ENCODE data around the gene CNPY1. TPM values are rescaled to one million over a fixed set of nuclear protein-coding genes. Genes with fewer than 3 reads are reported as not detected.

The CNPY1 gene
- total and polyA plus RNA-seq, 2 of the 8 experiments (the other 6 are each of a cell fraction or from before 2014, with no cell fraction given): not detected

DNA sequence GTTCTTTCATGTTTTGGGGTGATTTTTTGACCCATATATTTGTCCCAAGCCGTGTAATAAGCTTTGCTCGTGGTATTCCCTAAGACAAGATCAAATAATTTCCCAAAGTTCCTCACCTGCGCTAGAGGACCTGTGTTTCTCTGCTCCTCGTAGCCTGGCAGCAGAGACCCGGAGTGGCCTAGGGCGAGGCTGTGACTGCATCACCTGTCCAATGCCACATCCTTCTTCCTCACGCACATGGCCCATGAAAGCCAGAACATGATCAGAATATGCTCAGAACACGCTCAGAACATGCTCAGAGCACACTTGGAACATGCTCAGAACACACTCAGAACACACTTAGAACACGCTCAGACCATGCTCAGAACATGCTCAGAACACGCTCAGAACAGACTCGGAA is 64.6 kb downstream of the CNPY1 start:
- Histone ChIP-seq H4K91ac (replicated peaks; ENCODE audit: insufficient read length, low read length) (peak overlapping the region; percentile 29), H3K9ac (replicated peaks in 1 of 4; ENCODE audit: extremely low read depth in 1 of 4, low read depth in 3 of 4, low read length in 3 of 4) (no peak overlapping the region), H3K4me2 (ENCODE audit: insufficient read depth in 1 of 2, low read depth in 2 of 2, low read length in 2 of 2) (no peak overlapping the region), H3K27me3 (replicated peaks in 1 of 4; ENCODE audit: control insufficient read depth in 3 of 4, extremely low read depth in 1 of 4, insufficient read depth in 3 of 4, low read length in 3 of 4) (peaks cover 3 to 43% (median 30%) of the 10 kb centered on the region in 4 experiments), H3K4me3 (ENCODE audit: extremely low read depth in 1 of 4, insufficient read depth in 2 of 4, low read depth in 3 of 4, low read length in 4 of 4) (no peak overlapping the region; a peak in 1 of 8 replicates), H3K79me1 (ENCODE audit: low read depth, low read length) (no peaks in the 10 kb centered on the region), H4K8ac (ENCODE audit: extremely low read depth, insufficient read depth, low read length) (no peak overlapping the region), H3K27ac (ENCODE audit: low read depth, low read length) (no peak overlapping the region), H2AFZ (ENCODE audit: low read length) (no peak overlapping the region), H2BK20ac (ENCODE audit: low read length) (no peak overlapping the region), H2BK15ac (ENCODE audit: low read length) (0 out of 2 replicates have a peak overlapping the region, but pooled peaks have one; percentile 20), H3K79me2 (ENCODE audit: control insufficient read depth in 1 of 2, insufficient read depth in 2 of 2, low read length in 2 of 2) (no peaks in the 10 kb centered on the region), H2AK5ac (ENCODE audit: low read depth, low read length) (no peak overlapping the region), H3K4me1 (replicated peaks in 1 of 4; ENCODE audit: control insufficient read depth in 3 of 4, insufficient read depth in 4 of 4, low read length in 3 of 4) (peaks cover 0 to 6% (median 3%) of the 10 kb centered on the region in 4 experiments; a peak in 4 of 7 replicates), H3K56ac (replicated peaks; ENCODE audit: insufficient read length, low read depth, low read length) (no peak overlapping the region), H2BK5ac (ENCODE audit: low read depth, low read length) (no peak overlapping the region), H3K18ac (ENCODE audit: extremely low read depth, low read length) (no peak overlapping the region), H2BK12ac (ENCODE audit: low read depth, low read length) (no peak overlapping the region), H3K23ac (ENCODE audit: insufficient read length) (no peak overlapping the region), H3K4ac (replicated peaks; ENCODE audit: insufficient read length, low read depth, low read length) (no peak overlapping the region), H4K5ac (ENCODE audit: insufficient read length, low read depth, low read length) (no peak overlapping the region), H3K23me2 (ENCODE audit: low read depth, low read length) (no peaks in the 10 kb centered on the region), H3K36me3 (ENCODE audit: control insufficient read depth in 2 of 4, insufficient read depth in 4 of 4, low read length in 3 of 4) (no peaks in the 10 kb centered on the region; a peak in 1 of 8 replicates), H4K20me1 (replicated peaks in 1 of 2; ENCODE audit: control insufficient read depth in 1 of 2, insufficient read depth in 2 of 2, low read length in 2 of 2) (no peaks in the 10 kb centered on the region), H3K9me3 (ENCODE audit: insufficient read depth in 2 of 2, low read depth in 1 of 2, low read length in 1 of 2) (no peaks in the 10 kb centered on the region), H3K14ac (ENCODE audit: insufficient read length) (peak overlapping the region; percentile 85), H2BK120ac (replicated peaks; ENCODE audit: low read depth, low read length) (no peak overlapping the region)
- ChIA-PET CTCF (ENCODE audit: partially characterized antibody) (interaction anchor here (0.9 to 1.3 kb wide), 4 partner anchors 11 to 19 kb away, joined by 3 to 6 read pairs (median 3); no protein-coding TSS in a partner anchor), POLR2A (ENCODE audit: partially characterized antibody) (no interaction called here)
- FAIRE-seq: no peak
- TF ChIP-seq TAF1 (IDR thresholded peaks at IDR 0.05; ENCODE audit: low read depth, low read length) (no peak), EZH2 (IDR thresholded peaks at IDR 0.05; ENCODE audit: low read depth, low read length, severe bottlenecking) (no peak), SAP30 (IDR thresholded peaks at IDR 0.05; ENCODE audit: insufficient read depth, insufficient replicate concordance, low read length) (no peak)
- WGBS, 2 experiments (ENCODE audit: extremely low coverage in 1 of 2, insufficient coverage in 1 of 2, insufficient read length in 1 of 2, insufficient replicate concordance in 2 of 2, low coverage in 1 of 2, low lambda C conversion rate in 2 of 2, missing lambda C conversion rate in 1 of 2): 91% methylated on average over 11 of the region's 11 CpGs; no CpG with 5 or more reads in 1 of the 2 experiments
- DNase-seq (ENCODE audit: low read depth in 1 of 2, low spot score in 2 of 2): no peak

Measured in H1 (cell line).